ENCODE results near the gene AP1S1.
A peak's percentile ranks its signal among the peaks of the same experiment; 100 is the strongest.

AP1S1 gene

GRCh38 chr7:101121991-101122932, 32.0 kb upstream of the AP1S1 start:
- peak overlapping the region; percentile 50 to 52 for H3K4me3 ChIP-seq
- H3K27ac ChIP-seq, result peak overlapping the region; percentile 89 to 98
- H3K9me3 ChIP-seq, result no peaks in the 10 kb centered on the region
- no peaks in the 10 kb centered on the region for H3K27me3 ChIP-seq
- H3K4me1 ChIP-seq, result peaks cover 5 to 98% (median 82%) of the 10 kb centered on the region in 4 donors
- intact Hi-C loops (cut with DNase I; ENCODE audit: low total_unique reads), result no loop called here
- H3K36me3 ChIP-seq, result no peaks in the 10 kb centered on the region
- peak; percentile 92 to 97 for DNase-seq
- TF ChIP-seq CTCF (IDR thresholded peaks at IDR 0.05), result no peak

GRCh38 chr7:101122933-101123702, 31.2 kb upstream of the AP1S1 start:
- intact Hi-C loops (cut with DNase I; ENCODE audit: low total_unique reads), result no loop called here
- Histone ChIP-seq H3K36me3 (no peaks in the 10 kb centered on the region), H3K4me3 (peak overlapping the region; percentile 50 to 52), H3K27ac (peak overlapping the region; percentile 89 to 98), H3K9me3 (no peaks in the 10 kb centered on the region), H3K27me3 (no peaks in the 10 kb centered on the region), H3K4me1 (peaks cover 5 to 97% (median 79%) of the 10 kb centered on the region in 4 donors)
- TF ChIP-seq CTCF (IDR thresholded peaks at IDR 0.05), result no peak
- DNase-seq, result no peak

GRCh38 chr7:101123703-101124068, 30.6 kb upstream of the AP1S1 start:
- Histone ChIP-seq H3K4me3 (no peak overlapping the region), H3K27me3 (no peaks in the 10 kb centered on the region), H3K4me1 (peaks cover 5 to 97% (median 80%) of the 10 kb centered on the region in 4 donors), H3K9me3 (no peaks in the 10 kb centered on the region), H3K36me3 (no peaks in the 10 kb centered on the region), H3K27ac (peak overlapping the region; percentile 89 to 98)
- intact Hi-C loops (cut with DNase I; ENCODE audit: low total_unique reads), result no loop called here
- no peak for TF ChIP-seq CTCF (IDR thresholded peaks at IDR 0.05)
- no peak for DNase-seq

- no peaks in the 10 kb centered on the region for H3K9me3 ChIP-seq
- H3K27me3 ChIP-seq, result no peaks in the 10 kb centered on the region
- peak overlapping the region; percentile 89 to 98 for H3K27ac ChIP-seq
- intact Hi-C loops (cut with DNase I; ENCODE audit: low total_unique reads), result no loop called here
- no peak overlapping the region for H3K4me3 ChIP-seq
- H3K4me1 ChIP-seq, result peaks cover 5 to 97% (median 74%) of the 10 kb centered on the region in 4 donors
- H3K36me3 ChIP-seq, result no peaks in the 10 kb centered on the region
- TF ChIP-seq CTCF (IDR thresholded peaks at IDR 0.05), result no peak
- no peak for DNase-seq
These were observed 29.8 kb upstream of the AP1S1 start for GRCh38 chr7:101124376-101125056.

GRCh38 chr7:101125989-101126650, 28.2 kb upstream of the AP1S1 start:
- H3K36me3 ChIP-seq, result peaks cover 0 to 10% (median 10%) of the 10 kb centered on the region in 3 donors
- no peaks in the 10 kb centered on the region for H3K9me3 ChIP-seq
- peaks cover 5 to 96% (median 64%) of the 10 kb centered on the region in 4 donors for H3K4me1 ChIP-seq
- peak overlapping the region; percentile 89 to 98 for H3K27ac ChIP-seq
- H3K27me3 ChIP-seq, result no peaks in the 10 kb centered on the region
- TF ChIP-seq CTCF (IDR thresholded peaks at IDR 0.05), result peak in 1 of 2 experiments; percentile 32
- peak overlapping the region; percentile 48 to 63 for H3K4me3 ChIP-seq
- peak; percentile 71 to 86 for DNase-seq
- intact Hi-C loops (cut with DNase I; ENCODE audit: low total_unique reads), result no loop called here

Data from tibial artery (tissue), 4 donors.